ACHN (cell line): Measurements from ENCODE around the gene AKAP1.

Experiments
- DNase-seq: peaks from one replicate; pipeline ENCODE4 v3.0.0-alpha.2; 2015
- in situ Hi-C: cut with HindIII; loops from 2 replicates; pipeline ENCODE4 v1.10.0; 2017; ENCODE audit warnings: low sequenced_read_pairs, low pct_ligation_motif_present, low pct_unique_long_range_greater_than_20kb

The AKAP1 gene

GRCh38 chr17:57073626-57074025 is 11.4 kb upstream of the AKAP1 start:
- in situ Hi-C loops = no loop called here
- DNase-seq = no peak

GRCh38 chr17:57075193-57075592 is 9.9 kb upstream of the AKAP1 start:
- in situ Hi-C loops = no loop called here
- DNase-seq = no peak

DNA sequence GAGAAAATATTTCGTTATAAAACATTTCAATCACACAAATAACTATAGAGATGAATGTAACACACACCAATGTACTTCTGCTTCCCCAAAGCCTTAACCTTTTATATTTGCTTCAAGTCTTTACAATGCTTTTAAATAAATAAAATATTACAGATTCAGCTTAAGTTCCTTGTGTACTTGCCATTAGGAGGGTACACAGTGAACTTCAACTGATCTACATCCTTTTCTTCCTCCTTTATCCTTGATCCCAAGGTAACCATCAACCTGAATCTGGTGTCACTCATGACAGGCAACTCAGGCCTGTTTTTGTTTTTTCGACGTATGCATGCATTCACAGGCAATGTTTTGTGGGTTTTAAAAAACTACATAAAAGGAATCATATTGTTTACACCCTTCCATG is 9.3 kb upstream of the AKAP1 start:
- in situ Hi-C loops = no loop called here

GRCh38 chr17:57077000-57077399 is 8.0 kb upstream of the AKAP1 start:
- DNase-seq = no peak
- in situ Hi-C loops = no loop called here

More for the DNA sequence above, 9.3 kb upstream of the AKAP1 start:
- no peak for DNase-seq

GRCh38 chr17:57078274-57078673 is 6.8 kb upstream of the AKAP1 start:
- DNase-seq = no peak
- in situ Hi-C loops = no loop called here

DNA sequence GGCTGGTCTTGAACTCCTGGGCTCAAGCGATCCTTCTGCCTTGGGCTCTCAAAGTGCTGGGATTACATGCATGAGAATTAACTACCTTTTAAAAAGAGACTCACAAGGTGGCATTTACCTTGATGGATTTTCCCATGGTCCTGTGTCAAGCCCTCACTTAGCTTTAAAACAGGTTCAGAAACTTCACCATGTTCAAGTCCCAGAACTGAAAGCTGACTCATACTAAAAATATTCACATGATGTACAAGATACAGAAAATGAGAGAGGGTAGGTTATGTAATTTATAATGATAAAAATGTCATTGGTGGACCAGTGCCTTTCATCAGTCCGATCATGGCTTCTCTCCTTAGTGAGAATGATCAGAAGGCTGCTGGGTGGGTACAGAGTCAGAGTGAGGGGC is 4.3 kb upstream of the AKAP1 start:
- in situ Hi-C loops = no loop called here
- peak; percentile 10 for DNase-seq

- no peak for DNase-seq
- in situ Hi-C loops = no loop called here
These were observed 2.6 kb upstream of the AKAP1 start for GRCh38 chr17:57082441-57082840.

GRCh38 chr17:57084361-57084801 is 665 bp upstream of the AKAP1 start:
- in situ Hi-C loops = no loop called here
- DNase-seq = no peak

DNA sequence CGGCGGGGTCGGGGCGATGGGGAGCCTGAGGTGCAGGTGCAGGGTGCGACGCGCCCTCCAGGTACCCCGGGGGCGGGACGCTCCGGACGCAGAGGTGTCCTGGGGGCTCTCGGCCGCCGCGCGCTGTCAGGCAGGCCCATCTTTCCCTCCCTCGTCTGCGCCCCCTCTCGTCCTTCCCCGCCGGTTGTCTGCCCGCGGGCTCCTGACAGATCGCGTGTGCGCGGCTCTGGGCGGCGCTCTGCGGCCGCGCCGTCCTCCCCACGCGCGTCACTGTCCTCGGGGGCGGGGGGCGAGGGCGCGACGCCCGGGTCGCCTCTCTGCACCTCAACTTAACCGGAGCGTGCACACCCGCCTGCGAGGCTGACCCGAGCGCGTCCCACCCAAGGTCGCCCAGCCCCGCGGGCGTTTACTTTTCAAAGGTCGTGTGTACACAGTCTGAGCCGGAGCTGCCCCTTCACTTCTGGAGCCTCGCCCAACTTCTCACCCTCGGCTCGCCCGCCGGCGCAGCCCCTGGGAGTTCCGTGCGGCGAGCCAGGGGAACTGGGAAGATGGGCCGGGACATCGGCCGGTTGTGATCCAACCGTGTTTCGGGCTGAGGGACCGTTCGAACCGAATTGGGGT is 512 bp downstream of the AKAP1 start:
- in situ Hi-C loops = no loop called here
- DNase-seq = peak; percentile 62

GRCh38 chr17:57086069-57086930 is 1.3 kb downstream of the AKAP1 start:
- peak; percentile 55 for DNase-seq
- in situ Hi-C loops = no loop called here

- in situ Hi-C loops = no loop called here
- no peak for DNase-seq
These were observed 3.3 kb downstream of the AKAP1 start for GRCh38 chr17:57088298-57088697.

DNA sequence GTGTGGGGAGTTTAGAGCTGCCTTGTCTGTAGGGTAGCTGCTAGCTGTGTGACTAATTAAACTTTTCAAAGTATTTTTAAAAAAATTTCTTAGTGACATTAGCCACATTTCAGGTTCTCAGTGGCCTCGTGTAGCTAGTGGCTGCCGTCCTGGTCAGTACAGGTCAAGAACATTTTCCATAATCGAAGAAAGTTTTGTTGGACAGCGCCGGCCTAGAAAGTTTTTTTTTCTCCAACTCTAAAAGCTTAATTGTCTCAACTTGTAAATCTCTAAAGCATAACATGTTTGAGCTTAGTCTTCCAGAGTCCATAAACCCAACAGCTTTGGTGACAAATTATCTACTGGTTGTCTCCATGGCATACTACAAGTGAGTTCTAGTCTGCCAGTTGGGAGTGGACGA is 4.3 kb downstream of the AKAP1 start:
- no peak for DNase-seq
- in situ Hi-C loops = no loop called here

DNA sequence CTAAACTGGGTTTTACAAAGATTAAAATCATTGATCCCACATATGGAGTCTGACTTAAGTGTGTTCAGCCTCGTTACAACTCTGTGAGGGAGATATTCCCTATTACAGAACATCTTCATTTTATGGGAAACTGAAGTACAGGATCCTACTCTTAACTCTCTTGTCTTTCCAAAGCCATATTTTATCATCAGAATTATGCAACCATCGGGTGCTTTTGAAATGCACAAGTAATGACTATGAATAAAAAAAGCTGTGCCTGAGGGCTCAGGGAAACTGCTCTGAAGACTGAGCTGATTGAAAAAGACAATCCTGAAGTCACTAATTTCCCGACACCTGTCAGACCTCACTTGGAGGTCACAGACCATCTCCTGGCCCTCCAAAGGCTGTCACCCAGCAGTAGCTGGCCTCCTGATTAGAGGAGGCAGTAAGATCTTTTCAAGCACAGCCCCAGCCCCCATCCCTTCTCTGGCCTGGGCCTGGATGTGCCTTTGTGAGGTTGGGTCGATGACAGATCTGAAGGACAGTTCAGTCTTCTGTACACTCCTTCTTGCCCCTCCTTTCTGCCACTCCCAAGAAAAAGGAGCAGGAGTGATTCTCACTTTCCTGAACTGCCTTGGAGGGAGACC is 5.6 kb downstream of the AKAP1 start:
- in situ Hi-C loops = no loop called here
- no peak for DNase-seq

- in situ Hi-C loops = no loop called here
- no peak for DNase-seq
These were observed 6.2 kb downstream of the AKAP1 start for GRCh38 chr17:57091186-57091618.

- in situ Hi-C loops = no loop called here
These were observed 7.1 kb downstream of the AKAP1 start for GRCh38 chr17:57092171-57092570.

GRCh38 chr17:57092779-57093178 is 7.7 kb downstream of the AKAP1 start:
- in situ Hi-C loops = no loop called here
- DNase-seq = no peak

More at GRCh38 chr17:57092171-57092570, 7.1 kb downstream of the AKAP1 start:
- no peak for DNase-seq

DNA sequence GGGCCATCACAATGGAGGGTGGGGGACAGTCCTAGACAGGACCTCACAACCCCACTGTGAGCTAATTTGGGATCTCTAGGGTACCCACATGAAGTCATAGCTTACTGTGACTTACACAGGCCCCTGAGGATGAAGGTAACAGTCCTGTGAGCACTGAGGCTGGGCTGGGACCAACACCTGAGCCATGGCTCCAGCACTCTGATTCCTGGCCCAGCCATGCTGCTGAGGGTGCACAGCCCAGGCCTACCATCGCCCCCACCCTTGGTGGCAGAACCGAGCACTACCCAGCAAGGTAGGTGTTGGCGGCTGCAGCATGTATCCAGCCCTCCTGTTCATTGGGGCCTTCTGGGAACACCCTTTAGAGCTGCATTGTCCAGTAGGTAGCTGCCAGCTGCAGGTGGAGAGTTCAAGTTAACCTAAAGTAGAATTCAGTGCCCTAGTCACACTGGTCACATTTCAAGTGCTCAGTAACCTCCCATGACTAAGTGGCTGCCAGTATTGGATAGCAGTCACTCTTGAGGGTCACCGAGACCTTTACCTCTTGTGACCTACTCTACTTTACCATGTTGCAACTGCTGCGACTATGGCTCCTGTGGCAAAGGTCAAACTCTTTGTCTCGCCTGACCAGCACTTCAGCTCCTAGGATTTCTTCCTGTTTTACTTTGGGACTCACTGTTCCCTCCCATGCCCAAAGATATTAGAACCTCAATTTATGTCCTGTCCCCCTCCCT is 11.6 kb downstream of the AKAP1 start:
- in situ Hi-C loops = no loop called here
- no peak for DNase-seq

- no peak for DNase-seq
- in situ Hi-C loops = no loop called here
These were observed 12.9 kb downstream of the AKAP1 start for GRCh38 chr17:57097832-57098421.

DNA sequence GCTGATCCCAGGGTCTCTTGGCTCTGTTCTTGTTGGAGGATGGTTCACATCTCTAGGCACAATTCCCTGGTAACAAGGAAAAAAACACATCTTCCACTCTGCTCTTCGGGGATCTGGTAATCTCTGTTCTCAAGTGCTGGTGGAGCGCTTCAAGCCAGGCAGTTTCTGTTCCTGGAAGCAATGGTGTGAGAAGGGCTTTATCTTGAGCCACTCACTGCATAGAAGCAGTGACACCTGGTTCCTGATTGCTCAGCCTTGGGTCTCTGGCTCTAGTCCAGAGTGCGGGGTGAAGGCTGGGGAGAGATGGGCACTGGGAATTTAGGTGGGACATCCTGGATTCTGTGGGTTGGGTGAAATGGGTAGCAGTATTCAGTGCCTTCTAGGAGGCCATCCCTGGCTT is 14.1 kb downstream of the AKAP1 start:
- DNase-seq = no peak
- in situ Hi-C loops = no loop called here
